Measurements from ENCODE around the gene TMEM30B.
"Not testable (repeated sequence)": the region's sequence is repeated elsewhere in the genome, so short reads cannot be mapped to it uniquely, and the experiment has no call there.

Gene TMEM30B, protein sequence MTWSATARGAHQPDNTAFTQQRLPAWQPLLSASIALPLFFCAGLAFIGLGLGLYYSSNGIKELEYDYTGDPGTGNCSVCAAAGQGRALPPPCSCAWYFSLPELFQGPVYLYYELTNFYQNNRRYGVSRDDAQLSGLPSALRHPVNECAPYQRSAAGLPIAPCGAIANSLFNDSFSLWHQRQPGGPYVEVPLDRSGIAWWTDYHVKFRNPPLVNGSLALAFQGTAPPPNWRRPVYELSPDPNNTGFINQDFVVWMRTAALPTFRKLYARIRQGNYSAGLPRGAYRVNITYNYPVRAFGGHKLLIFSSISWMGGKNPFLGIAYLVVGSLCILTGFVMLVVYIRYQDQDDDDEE

DNA sequence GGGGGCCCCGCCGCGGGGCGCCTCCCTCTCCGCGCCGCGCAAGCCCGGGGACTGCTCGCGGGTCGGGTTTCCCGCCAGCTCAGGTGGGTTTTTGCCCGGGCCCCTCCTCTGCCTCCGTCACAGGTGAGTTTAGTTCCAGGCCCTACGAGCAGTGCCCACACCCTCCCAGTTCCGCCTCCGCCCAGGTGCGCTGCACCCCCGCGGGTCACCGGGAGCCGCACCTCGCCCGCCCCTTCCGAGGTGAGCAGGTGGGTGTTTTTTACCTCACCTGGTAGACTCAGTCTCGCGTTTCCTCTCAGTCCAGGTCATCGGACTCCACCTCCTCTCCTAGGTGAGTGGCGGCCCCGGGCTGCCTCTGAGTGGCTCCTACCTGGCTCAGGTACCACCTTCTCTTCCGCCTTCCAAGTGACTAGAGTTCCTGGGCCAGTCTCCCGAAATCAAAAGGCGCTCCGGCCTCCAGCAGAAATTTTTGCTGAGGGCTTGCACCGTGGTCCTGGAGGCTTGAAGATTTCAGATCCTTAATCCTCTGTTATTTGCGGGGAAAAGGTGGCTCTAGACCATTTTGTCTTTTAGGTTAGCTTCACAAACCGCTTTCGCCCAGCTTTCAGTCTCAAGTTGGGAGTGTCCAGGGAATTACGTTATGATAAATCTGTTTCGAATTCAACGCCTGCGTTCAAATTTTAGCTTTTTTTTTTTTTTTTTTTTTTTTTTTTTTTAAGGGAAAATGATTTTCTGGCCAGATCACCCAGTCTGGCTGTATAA lies at the start of gene TMEM30B:
Gene TMEM30B, minus strand, starts transcription at position 153 of the 762 bp plus-strand sequence. CDS start 191 bp downstream, outside the sequence.
- no peak for DNase-seq (ENCODE audit: low spot score)

DNA sequence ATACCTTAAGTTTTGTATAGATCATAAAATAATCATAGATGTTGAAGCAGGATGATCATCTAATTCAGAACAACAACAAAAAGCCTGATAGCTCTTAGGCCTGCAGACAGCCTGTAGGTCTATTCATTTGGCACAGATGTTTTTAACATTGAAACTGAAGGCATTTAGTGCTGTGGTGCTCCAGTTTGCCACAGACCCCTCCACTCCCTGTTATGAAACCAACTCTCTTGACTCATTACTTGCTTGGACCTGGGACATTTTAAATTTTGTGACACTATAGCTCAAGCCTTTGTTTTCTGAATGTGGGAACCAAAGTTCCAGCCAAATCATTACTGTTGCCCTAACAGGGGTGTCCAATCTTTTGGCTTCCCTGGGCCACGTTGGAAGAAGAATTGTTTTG lies 49.4 kb upstream of the TMEM30B start:
- no peak for DNase-seq (ENCODE audit: low spot score)

DNA sequence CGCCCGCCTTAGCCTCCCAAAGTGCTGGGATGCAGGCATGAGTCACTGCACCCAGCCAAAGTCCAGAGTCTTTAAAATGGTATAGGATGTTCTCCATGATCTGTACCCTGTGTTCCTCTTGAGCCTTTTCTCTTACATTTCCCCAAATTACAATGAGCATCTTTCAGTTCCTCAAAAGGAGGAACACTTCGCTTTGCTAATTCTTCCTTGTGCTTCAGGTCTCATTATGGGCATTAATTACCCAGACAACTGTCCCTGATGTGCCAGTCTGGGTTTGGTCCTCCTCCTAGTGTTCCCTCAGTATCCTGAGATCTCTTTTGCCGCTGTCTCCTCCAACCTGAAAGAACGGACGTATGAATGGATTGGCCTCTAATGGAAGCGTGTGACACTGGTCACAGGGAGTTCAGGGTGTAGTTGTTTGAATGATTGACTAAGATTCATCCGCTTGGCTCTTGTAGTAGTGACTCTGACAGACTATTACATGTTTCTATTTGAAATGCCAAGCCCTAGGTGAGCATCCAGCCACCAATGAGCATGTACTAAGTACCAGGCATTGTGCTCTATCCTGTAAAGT lies 48.4 kb upstream of the TMEM30B start:
- DNase-seq (ENCODE audit: low spot score) = no peak

DNA sequence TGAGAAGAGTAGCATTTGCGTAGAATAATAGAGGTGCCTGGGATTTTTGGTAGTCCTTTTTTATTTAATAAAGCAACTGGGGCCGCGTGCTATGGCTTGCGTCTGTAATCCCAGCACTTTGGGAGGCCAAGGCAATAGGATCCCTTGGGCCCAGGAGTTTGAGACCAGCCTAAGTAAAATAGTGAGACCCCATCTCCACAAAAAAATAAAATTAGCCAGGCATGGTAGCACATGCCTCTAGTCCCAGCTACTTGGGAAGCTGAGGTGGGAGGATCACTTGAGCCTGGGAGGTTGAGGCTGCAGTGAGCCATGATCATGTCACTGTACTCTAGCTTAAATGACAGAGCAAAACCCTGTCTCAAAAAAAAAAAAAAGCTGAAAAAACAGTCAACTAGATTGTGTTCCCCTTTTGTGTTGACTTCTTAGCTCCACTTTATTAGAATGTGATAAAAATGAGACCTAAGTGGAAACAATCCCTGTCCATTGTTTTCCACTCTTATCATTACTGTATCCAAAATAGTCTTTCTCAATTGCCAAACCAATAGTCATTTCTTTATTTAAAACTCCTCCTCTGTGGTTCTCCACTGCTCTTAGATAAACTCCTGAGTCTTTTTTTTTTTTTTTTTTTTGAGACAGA lies 47.6 kb upstream of the TMEM30B start:
- DNase-seq (ENCODE audit: low spot score) = no peak

DNA sequence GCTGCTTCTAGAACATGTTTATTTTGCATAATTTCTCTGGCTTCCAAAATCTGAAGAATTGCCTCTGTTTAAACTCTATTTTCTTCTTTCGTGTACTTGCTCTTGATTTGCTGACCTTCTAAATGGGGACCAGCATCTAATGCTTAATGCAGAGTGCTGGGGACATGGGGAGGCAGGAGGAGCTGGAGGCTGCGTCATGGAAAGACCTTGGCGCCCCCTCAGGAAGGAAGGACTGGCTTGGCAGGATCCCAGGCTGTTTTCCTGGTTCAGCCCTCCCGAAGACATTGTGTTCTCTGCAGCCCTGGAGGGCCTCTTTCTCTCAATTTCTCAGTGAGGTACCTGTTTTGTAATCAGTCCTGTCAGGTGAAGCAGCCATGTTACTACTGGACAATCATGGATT lies 45.7 kb upstream of the TMEM30B start:
- no peak for DNase-seq (ENCODE audit: low spot score)

DNA sequence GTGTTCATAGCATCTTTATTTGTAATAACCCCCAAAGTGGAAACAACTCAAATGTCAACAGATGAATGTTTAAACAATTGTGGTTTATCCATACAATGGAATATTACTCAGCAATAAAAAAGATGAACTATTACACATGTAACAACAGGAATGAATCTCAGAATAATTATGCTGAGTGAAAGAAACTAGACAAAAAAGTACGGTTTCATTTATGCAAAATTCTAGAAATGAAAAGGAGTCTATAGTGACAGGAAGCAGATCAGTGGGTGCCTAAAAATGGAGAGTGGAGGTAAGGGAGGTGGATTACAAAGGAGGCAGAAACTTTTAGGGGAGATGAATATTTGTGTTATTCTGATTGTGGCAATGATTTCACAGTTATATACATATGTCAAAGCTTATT lies 45.0 kb upstream of the TMEM30B start:
- no peak for DNase-seq (ENCODE audit: low spot score)

DNA sequence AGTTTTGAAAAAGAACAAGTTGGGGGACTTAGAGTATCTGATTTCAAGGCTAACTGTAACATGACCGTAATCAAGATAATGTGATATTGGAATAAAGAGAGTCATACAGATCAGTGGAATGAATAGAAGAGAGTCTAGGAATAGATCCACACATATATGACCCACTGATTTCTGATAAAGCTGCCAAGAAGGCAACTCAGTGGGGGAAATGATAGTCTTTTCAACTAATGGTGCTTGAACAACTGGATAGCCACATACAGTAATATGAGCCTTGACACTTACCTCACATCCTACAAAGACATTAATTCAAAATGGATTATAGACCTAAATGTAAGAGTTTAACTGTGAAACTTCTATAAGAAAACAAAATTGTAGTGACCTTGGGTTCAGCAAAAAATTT lies 44.0 kb upstream of the TMEM30B start:
- no peak for DNase-seq (ENCODE audit: low spot score)

DNA sequence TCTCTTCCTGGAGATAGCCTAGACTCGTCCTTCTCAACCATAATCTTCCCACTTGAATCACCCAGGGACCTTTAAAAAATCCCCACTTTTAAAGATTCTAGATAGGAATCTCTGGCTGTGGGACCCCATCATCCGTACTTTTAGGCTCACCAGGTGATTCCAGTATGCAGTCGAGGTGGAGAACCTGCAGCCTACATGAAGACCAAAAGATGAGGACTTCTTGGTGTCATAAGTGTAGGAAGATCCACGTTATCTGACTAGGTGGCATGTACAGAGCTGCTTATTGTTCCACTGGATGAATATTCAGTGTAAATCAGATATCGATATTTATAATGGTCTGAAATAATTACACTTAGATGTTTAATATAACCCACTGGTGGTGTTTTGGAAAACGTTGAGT lies 42.8 kb upstream of the TMEM30B start:
- no peak for DNase-seq (ENCODE audit: low spot score)

DNA sequence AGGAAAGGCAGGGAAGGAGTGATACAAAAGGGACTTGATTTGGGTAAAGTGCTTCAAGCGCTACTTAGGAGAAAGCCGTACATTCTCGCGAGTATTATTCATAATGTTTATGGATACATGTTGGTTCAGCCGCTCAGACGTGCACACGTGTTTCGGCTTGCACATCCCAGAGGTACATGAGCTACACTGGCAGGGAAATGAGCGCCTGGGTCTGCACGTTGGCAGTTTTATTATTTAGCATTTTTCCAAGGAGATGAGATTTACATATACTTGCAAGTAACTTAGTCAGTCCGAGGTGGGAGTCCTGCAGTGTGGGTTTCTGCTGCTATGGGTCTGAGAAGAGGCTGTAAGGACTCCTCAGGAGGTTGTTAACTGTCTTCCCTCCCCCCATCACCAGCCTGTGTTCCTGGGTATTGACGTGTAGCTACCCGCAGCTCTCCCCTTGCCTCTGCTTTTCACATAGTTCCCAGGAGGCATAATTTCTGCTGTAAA lies 41.7 kb upstream of the TMEM30B start:
- DNase-seq (ENCODE audit: low spot score) = no peak

DNA sequence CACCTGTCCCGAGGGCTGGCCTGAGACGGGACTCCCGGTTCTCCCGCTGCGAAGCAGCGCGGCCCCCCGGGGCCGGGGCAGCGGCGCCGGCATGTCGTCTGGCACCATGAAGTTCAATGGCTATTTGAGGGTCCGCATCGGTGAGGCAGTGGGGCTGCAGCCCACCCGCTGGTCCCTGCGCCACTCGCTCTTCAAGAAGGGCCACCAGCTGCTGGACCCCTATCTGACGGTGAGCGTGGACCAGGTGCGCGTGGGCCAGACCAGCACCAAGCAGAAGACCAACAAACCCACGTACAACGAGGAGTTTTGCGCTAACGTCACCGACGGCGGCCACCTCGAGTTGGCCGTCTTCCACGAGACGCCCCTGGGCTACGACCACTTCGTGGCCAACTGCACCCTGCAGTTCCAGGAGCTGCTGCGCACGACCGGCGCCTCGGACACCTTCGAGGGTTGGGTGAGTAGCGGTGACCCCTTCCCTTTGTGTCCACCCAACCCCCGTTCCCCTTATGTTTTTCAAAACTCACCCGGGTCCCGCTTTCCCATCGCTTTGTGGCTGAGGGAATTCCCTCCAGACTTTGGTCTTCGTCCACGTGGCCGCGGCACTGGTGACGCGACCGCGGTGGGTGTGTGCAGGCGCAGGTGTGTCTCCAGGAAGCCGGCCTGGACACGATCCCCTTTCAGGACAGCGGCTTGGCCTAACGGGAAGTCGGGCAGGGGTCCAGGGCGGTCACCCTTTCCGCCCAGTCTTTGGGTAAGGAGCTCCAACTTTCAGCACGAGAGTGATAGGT lies 41.1 kb upstream of the TMEM30B start:
- DNase-seq (ENCODE audit: low spot score) = no peak

DNA sequence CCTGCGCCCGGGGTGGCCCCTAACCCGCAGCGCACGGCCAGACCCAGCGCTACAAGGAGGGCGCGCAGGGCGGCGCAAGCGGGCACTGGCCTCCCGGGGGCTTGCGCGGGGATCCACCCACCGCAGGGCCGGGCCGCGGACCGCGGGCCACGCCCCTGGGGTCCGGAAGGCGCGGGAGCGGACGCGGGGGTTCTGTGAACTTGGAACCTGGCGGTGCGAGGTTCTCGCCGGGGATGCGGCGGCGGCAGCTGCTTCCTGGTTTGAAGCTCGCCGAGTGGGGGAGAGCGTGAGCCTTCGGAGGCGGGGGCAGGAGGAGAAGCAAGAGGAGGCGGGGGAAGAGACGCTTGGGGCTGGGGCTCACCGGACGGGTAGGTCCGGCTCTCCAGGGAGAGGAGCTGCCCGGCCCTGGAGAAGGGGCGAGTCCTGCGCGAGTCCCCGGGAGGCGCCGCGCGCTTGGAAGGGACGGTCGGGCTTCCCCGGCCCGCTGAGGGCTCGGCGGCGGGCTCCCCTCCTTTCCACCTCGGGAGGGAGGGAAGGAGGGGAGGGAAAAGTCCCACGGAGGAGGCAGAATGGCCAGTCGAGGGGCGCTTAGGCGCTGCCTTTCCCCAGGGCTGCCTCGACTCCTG lies 40.4 kb upstream of the TMEM30B start, which contains the start of gene PRKCH:
Gene PRKCH, plus strand, starts transcription at position 195 of the 626 bp plus-strand sequence. CDS start 523 bp downstream, outside the sequence.
- DNase-seq (ENCODE audit: low spot score) = peak; percentile 33

DNA sequence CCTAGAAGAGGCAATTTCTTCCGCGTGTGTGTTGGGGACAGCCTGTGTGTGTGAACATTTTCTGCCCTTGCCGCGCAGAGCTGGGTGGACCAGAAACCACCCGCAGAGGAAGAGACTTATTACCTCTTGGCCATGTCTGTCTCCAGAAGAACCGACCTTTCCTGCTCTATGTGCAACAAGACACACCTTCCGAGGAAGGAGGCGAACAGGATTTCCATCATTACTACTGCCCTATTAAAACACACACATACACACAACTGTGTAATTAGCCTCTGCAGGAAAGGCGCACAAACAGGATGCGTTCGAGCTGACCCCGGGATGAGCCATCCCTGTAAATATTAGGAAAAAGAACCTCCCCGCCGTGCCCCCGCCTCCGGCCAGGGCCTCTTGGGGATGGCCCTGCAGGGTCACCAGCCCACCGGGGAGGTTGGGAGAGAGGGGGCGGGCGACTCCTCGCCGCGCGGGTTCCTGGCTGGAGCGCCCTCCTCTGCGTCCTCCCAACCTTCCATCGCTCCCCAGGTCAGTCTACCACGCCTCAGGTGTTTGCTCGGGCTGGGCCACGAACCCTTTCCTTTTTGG lies 39.8 kb upstream of the TMEM30B start:
- DNase-seq (ENCODE audit: low spot score) = no peak

DNA sequence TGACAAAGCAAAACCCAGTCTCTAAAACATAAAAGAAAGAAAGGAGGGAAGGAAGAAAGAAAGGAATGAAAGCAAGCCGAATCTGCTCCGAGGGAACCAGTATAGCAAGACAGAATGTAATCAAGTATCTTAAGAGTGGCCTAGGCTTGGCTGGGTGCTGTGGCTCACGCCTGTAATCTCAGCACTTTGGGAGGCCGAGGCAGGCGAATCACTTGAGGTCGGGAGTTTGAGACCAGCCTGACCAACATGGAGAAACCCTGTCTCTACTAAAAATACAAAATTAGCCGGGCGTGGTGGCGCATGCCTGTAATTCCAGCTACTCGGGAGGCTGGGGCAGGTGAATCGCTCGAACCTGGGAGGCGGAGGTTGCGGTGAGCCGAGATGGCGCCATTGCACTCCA lies 39.0 kb upstream of the TMEM30B start:
- DNase-seq (ENCODE audit: low spot score) = not testable (repeated sequence)

DNA sequence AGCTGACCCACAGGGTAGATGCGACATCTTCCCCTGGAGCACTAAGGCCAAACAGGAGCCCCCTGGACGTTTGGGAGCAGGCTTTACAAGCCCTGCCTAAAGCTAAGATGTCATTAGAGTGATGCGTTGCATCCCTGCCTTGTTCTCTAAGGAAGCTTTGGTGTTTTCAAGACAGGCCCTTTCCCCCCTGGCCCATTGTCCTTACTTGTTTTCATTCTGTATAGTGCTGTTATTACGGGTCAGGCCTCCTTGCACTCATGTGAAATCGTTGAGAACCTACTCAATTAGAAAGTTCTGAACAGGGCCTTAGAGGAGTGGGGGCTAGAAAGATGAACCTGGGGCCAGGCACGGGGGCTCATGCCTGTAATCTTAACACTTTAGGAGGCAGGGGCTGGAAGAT lies 38.6 kb upstream of the TMEM30B start:
- DNase-seq (ENCODE audit: low spot score) = no peak

DNA sequence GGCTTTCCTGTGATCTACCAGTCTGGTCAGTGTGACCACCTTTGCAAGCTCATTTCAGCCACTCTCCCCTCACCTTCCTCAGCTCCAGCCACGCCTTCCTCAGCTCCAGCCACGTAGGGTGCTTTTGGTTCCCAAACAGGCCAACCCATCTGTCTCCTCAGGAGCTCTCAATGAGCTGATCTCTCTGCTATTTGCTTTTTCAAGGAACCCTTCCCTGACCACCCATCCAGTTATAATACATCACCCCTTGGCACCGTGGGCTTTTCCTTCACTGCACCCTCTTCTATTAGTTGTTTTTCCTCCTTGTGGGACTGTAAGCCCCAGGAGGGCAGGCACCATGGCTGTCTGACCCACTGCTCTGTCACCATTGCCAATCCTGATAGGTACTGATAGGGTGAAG lies 37.9 kb upstream of the TMEM30B start:
- no peak for DNase-seq (ENCODE audit: low spot score)

DNA sequence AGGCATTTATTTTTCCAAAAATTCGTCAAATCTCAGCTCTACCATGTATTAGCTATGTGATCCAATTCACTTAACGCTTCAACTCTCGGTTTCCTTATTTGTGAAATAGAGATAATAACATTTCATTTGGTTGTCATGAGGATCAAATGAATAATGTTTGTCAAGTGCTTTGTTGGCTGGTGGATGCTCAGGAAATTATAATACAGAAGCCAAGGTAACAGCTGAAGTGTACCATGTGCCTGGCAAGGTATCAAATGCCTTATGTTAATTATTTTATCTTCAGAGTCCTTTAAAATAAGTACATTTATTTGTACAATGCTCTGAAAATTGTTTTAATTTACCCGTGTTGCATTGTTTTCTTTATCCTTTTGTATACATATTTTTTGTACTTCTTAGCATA lies 34.2 kb upstream of the TMEM30B start:
- no peak for DNase-seq (ENCODE audit: low spot score)

DNA sequence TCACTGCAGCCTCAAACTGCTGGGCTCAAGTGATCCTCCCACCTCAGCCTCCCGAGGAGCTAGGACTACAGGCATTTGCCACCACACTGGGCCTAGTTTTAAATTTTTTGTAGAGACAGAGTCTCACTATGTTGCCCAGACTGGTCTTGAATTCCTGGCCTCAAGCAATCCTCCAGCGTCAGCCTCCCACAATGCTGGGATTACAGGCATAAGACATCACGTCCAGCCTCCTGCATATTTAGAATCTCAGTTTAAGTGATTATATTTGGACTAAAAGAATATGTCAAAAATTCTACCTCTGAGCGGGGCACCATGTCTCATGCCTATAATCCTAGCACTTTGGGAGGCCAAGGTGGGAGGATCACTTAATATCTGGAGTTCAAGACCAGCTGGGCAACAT lies 27.6 kb upstream of the TMEM30B start:
- not testable (repeated sequence) for DNase-seq (ENCODE audit: low spot score)

DNA sequence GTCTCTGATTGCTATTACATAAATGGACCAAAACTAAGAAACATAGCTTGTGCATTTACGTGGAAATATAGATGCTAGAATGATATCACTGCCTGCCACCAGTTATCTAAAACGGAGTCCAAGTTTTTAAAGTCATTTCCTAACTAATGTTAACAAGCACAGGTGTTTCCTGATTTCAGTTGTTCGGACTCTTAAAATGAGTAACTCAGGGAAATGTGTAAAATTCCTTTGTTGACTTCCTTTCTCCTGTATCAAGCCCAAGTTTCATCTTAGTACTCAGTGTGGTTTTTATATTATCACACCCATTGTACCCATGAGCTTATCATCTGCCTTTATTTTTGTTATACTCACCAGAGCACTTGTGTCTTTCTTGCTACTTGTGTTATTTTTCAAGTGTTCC lies 27.1 kb upstream of the TMEM30B start:
- DNase-seq (ENCODE audit: low spot score) = no peak

DNA sequence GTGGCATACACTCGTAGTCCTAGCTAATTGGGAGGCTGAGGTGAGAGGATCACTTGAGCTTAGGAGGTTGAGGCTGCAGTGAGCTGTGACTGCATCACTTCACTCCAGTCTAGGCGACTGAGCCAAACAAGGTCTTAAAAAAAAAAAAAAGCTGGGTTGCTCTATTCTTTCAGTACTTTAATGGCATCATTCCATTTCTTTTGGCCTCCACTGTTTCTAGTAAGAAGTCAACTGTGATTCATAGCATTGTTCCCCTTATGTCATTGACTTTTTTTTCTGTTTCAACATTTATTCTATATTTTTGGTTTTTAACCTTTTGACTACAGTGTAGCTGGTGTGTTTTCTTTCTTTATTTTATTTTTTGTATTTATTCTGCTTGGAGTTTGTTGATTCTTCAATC lies 23.6 kb upstream of the TMEM30B start:
- no peak for DNase-seq (ENCODE audit: low spot score)

DNA sequence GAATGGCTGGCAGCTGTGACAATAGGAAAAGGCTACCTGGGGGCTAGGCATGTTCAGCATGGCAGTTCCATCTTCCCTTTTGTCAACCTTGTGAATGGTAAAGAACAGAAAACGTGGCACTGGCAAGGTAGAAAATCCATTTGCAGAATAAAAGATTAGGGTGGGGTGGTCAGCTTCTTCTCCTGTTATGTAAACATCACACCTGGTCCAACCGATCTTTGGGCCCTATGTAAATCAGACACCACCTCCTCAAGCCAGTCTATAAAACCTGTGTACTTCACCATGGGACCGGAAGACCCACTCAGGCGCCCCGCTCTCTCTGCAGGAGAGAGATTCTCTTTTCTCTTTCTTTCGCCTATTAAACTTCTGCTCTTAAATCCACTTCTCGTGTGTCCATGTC lies 19.6 kb upstream of the TMEM30B start:
- DNase-seq (ENCODE audit: low spot score) = no peak

DNA sequence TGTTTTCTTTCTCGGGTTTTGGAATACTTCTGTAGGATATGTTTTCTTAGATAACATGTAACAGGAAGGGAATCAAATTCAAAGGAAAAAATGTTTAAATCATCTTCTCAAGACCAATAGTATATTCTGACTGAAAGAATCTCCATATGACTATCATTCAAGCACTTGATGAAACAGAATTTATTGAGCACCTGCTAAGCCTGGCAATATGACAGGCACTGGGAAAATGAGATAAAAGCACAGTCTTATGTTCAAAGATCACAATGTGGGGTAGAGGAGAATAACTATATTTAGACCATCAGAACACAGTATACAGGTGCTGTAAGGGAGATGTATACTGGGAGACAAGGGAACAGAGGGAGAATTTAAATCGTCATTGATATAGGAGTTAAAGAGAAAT lies 19.1 kb upstream of the TMEM30B start:
- DNase-seq (ENCODE audit: low spot score) = no peak

Data from COLO829 (cell line).